ENCODE results near the gene EIF3A. TPM values are rescaled to one million over a fixed set of nuclear protein-coding genes. Genes with fewer than 3 reads are reported as not detected.
"Not testable (repeated sequence)": the region's sequence is repeated elsewhere in the genome, so short reads cannot be mapped to it uniquely, and the experiment has no call there.

EIF3A gene
- polyA plus RNA-seq, 1 donor from 2014 or later = 38.6 TPM

GRCh38 chr10:119113751-119114732 is 33.4 kb upstream of the EIF3A start:
- Histone ChIP-seq H3K9ac (ENCODE audit: low read length) (no peak overlapping the region), H3K4me3 (ENCODE audit: low read length) (no peak overlapping the region), H2AFZ (ENCODE audit: low read depth, low read length) (no peak overlapping the region), H3K9me3 (ENCODE audit: low read length) (no peaks in the 10 kb centered on the region), H3K9me2 (ENCODE audit: insufficient read depth, low read length) (no peaks in the 10 kb centered on the region), H4K20me1 (ENCODE audit: insufficient read depth) (no peaks in the 10 kb centered on the region), H3K79me2 (replicated peaks; ENCODE audit: insufficient read depth, low read length) (no peaks in the 10 kb centered on the region), H3K4me2 (ENCODE audit: low read length) (no peak overlapping the region), H3K27me3 (ENCODE audit: insufficient read depth, low read depth, low read length) (no peaks in the 10 kb centered on the region), H3K36me3 (ENCODE audit: insufficient read depth, low read length) (no peaks in the 10 kb centered on the region), H3K27ac (ENCODE audit: low read length) (no peak overlapping the region), H3F3A (ENCODE audit: insufficient read depth, low read length, poor library complexity, severe bottlenecking) (no peaks in the 10 kb centered on the region)
- no peak for TF ChIP-seq CTCF (IDR thresholded peaks at IDR 0.05; ENCODE audit: poor library complexity, severe bottlenecking)

GRCh38 chr10:119112056-119112455 is 31.4 kb upstream of the EIF3A start:
- Histone ChIP-seq H3K9me3 (ENCODE audit: low read length) (no peaks in the 10 kb centered on the region), H2AFZ (ENCODE audit: low read depth, low read length) (no peak overlapping the region), H3K9ac (ENCODE audit: low read length) (no peak overlapping the region), H3K9me2 (ENCODE audit: insufficient read depth, low read length) (no peaks in the 10 kb centered on the region), H3K4me2 (ENCODE audit: low read length) (no peak overlapping the region), H3K79me2 (replicated peaks; ENCODE audit: insufficient read depth, low read length) (no peaks in the 10 kb centered on the region), H3K27me3 (ENCODE audit: insufficient read depth, low read depth, low read length) (no peaks in the 10 kb centered on the region), H3F3A (ENCODE audit: insufficient read depth, low read length, poor library complexity, severe bottlenecking) (no peaks in the 10 kb centered on the region), H3K4me3 (ENCODE audit: low read length) (no peak overlapping the region), H3K36me3 (ENCODE audit: insufficient read depth, low read length) (no peaks in the 10 kb centered on the region), H4K20me1 (ENCODE audit: insufficient read depth) (no peaks in the 10 kb centered on the region), H3K27ac (ENCODE audit: low read length) (no peak overlapping the region)
- TF ChIP-seq RAD21 (conservative IDR thresholded peaks at IDR 0.05) (no peak), MXI1 (conservative IDR thresholded peaks at IDR 0.05; ENCODE audit: poor library complexity, severe bottlenecking) (no peak), TAF1 (IDR thresholded peaks at IDR 0.05; ENCODE audit: low read depth) (no peak), EP300 (conservative IDR thresholded peaks at IDR 0.05; ENCODE audit: poor library complexity, severe bottlenecking) (no peak), EZH2 (IDR thresholded peaks at IDR 0.05; ENCODE audit: borderline replicate concordance, insufficient read depth, low read length, poor library complexity, severe bottlenecking) (no peak)

- H3K9me2 ChIP-seq (ENCODE audit: insufficient read depth, low read length); H3K9ac ChIP-seq (ENCODE audit: low read length); H4K20me1 ChIP-seq (ENCODE audit: insufficient read depth); H3F3A ChIP-seq (ENCODE audit: insufficient read depth, low read length, poor library complexity, severe bottlenecking); H3K4me2 ChIP-seq (ENCODE audit: low read length); H3K36me3 ChIP-seq (ENCODE audit: insufficient read depth, low read length); H3K27me3 ChIP-seq (ENCODE audit: insufficient read depth, low read depth, low read length); H2AFZ ChIP-seq (ENCODE audit: low read depth, low read length); H3K27ac ChIP-seq (ENCODE audit: low read length); H3K4me3 ChIP-seq (ENCODE audit: low read length); H3K9me3 ChIP-seq (ENCODE audit: low read length): not testable (repeated sequence)
- H3K79me2 ChIP-seq (replicated peaks; ENCODE audit: insufficient read depth, low read length) = peaks cover 16% of the 10 kb centered on the region
Measured at GRCh38 chr10:119107771-119108170, 27.2 kb upstream of the EIF3A start.

- H3K4me3 ChIP-seq (ENCODE audit: low read length); H3K27ac ChIP-seq (ENCODE audit: low read length); H3K4me2 ChIP-seq (ENCODE audit: low read length); H4K20me1 ChIP-seq (ENCODE audit: insufficient read depth); H3K36me3 ChIP-seq (ENCODE audit: insufficient read depth, low read length); H3F3A ChIP-seq (ENCODE audit: insufficient read depth, low read length, poor library complexity, severe bottlenecking); H3K9me2 ChIP-seq (ENCODE audit: insufficient read depth, low read length); H2AFZ ChIP-seq (ENCODE audit: low read depth, low read length); H3K9me3 ChIP-seq (ENCODE audit: low read length); H3K9ac ChIP-seq (ENCODE audit: low read length); H3K27me3 ChIP-seq (ENCODE audit: insufficient read depth, low read depth, low read length): not testable (repeated sequence)
- H3K79me2 ChIP-seq (replicated peaks; ENCODE audit: insufficient read depth, low read length) = peaks cover 16% of the 10 kb centered on the region
Measured at GRCh38 chr10:119107106-119107505, 26.5 kb upstream of the EIF3A start.

- not testable (repeated sequence) for H3F3A ChIP-seq (ENCODE audit: insufficient read depth, low read length, poor library complexity, severe bottlenecking); H3K27ac ChIP-seq (ENCODE audit: low read length); H3K9ac ChIP-seq (ENCODE audit: low read length); H3K36me3 ChIP-seq (ENCODE audit: insufficient read depth, low read length); H3K9me2 ChIP-seq (ENCODE audit: insufficient read depth, low read length); H2AFZ ChIP-seq (ENCODE audit: low read depth, low read length); H3K9me3 ChIP-seq (ENCODE audit: low read length); H4K20me1 ChIP-seq (ENCODE audit: insufficient read depth); H3K27me3 ChIP-seq (ENCODE audit: insufficient read depth, low read depth, low read length); H3K4me2 ChIP-seq (ENCODE audit: low read length); H3K4me3 ChIP-seq (ENCODE audit: low read length)
- peaks cover 16% of the 10 kb centered on the region for H3K79me2 ChIP-seq (replicated peaks; ENCODE audit: insufficient read depth, low read length)
Measured at GRCh38 chr10:119105899-119106298, 25.3 kb upstream of the EIF3A start.
